Measurements from ENCODE around the gene MIPOL1. TPM values are rescaled to one million over a fixed set of nuclear protein-coding genes. Genes with fewer than 3 reads are reported as not detected.
"Not testable (repeated sequence)": the region's sequence is repeated elsewhere in the genome, so short reads cannot be mapped to it uniquely, and the experiment has no call there.

The MIPOL1 gene
- total RNA-seq, 2 donors from 2014 or later = 8.6 to 27.0 TPM

DNA sequence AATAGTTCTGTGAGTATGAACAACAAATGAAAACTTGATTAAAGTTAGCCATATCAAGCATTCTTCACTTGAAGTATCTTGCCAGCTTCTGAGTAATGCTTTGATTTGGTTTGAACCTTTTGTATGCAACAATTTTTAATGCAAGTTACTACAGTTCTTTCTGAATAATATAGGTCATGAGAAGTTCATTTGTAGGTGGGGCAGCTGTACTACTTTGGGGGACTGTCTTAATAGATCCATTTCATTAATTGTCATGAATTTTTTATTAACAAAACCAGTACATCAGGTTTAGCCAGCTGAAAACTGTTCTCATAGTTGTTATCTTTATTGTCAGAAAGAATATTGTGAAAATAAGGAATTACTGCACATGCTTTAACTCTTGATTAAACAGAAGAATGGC, 254.6 kb downstream of the MIPOL1 start:
- Histone ChIP-seq H3K27ac (no peak overlapping the region), H3K27me3 (no peaks in the 10 kb centered on the region), H3K4me3 (no peak overlapping the region), H3K9me3 (no peaks in the 10 kb centered on the region), H3K4me1 (peaks cover 7% of the 10 kb centered on the region), H3K36me3 (replicated peaks in 1 of 2; ENCODE audit: insufficient read depth in 1 of 2, low read depth in 2 of 2) (no peaks in the 10 kb centered on the region)
- no peak for DNase-seq
- TF ChIP-seq, protein P1, sequence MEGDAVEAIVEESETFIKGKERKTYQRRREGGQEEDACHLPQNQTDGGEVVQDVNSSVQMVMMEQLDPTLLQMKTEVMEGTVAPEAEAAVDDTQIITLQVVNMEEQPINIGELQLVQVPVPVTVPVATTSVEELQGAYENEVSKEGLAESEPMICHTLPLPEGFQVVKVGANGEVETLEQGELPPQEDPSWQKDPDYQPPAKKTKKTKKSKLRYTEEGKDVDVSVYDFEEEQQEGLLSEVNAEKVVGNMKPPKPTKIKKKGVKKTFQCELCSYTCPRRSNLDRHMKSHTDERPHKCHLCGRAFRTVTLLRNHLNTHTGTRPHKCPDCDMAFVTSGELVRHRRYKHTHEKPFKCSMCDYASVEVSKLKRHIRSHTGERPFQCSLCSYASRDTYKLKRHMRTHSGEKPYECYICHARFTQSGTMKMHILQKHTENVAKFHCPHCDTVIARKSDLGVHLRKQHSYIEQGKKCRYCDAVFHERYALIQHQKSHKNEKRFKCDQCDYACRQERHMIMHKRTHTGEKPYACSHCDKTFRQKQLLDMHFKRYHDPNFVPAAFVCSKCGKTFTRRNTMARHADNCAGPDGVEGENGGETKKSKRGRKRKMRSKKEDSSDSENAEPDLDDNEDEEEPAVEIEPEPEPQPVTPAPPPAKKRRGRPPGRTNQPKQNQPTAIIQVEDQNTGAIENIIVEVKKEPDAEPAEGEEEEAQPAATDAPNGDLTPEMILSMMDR (IDR thresholded peaks at IDR 0.05) = no peak
- TF ChIP-seq POLR2A (IDR thresholded peaks at IDR 0.05) = no peak
- ATAC-seq = no peak
- intact Hi-C loops (cut with DNase I) = no loop called here

DNA sequence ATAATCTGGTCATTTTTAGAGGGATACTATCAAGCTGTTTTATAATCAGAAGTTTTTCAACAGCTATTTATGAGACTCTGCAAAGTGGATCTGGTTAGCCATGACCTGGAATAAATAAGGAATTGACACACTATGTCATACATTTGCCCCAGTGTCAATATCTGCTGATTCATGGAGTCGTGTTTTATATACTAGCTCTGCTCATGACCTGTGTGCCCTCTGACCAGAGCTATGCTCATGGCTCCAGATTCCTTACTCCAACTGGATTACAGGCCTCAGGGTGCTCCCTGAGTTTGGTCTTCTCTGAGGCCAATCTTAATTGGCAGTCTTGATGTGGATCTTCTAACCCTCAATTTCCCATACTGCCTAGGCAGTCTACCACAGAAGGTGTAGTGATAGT, 256.2 kb downstream of the MIPOL1 start:
- Histone ChIP-seq H3K27ac (no peak overlapping the region), H3K36me3 (replicated peaks in 1 of 2; ENCODE audit: insufficient read depth in 1 of 2, low read depth in 2 of 2) (no peaks in the 10 kb centered on the region), H3K4me1 (peaks cover 7% of the 10 kb centered on the region), H3K9me3 (no peaks in the 10 kb centered on the region), H3K27me3 (no peaks in the 10 kb centered on the region), H3K4me3 (no peak overlapping the region)
- no peak for ATAC-seq
- 81 to 88% methylated on average over 1 of the region's 1 CpG for WGBS, 2 donors
- DNase-seq = no peak
- TF ChIP-seq, protein P1 (IDR thresholded peaks at IDR 0.05) = no peak
- TF ChIP-seq POLR2A (IDR thresholded peaks at IDR 0.05) = no peak
- intact Hi-C loops (cut with DNase I) = no loop called here

DNA sequence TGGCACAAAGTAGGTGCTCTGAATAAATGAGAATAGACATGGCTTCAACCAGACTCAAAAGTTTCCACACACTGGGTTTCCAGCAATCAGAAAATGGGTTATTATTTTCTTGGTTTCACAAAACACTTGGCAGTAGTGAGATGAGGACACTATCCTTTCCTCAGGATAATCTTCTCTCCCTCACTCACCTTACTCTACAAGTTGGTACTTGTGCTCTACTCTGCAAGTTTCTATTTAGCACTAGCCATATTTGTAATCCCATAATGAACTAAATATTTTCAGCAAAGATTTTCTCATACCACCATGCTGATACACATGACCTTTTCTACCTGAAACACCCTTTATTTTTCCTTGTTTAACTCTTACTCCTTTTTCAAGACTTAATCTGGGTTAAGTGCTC, 259.6 kb downstream of the MIPOL1 start:
- Histone ChIP-seq H3K27ac (no peak overlapping the region), H3K27me3 (no peaks in the 10 kb centered on the region), H3K9me3 (no peaks in the 10 kb centered on the region), H3K4me1 (peaks cover 5% of the 10 kb centered on the region), H3K36me3 (replicated peaks in 1 of 2; ENCODE audit: insufficient read depth in 1 of 2, low read depth in 2 of 2) (no peaks in the 10 kb centered on the region), H3K4me3 (no peak overlapping the region)
- intact Hi-C loops (cut with DNase I) = no loop called here
- DNase-seq (no peak), ATAC-seq (no peak)
- TF ChIP-seq POLR2A (IDR thresholded peaks at IDR 0.05) = no peak
- TF ChIP-seq, protein P1 (IDR thresholded peaks at IDR 0.05) = no peak

DNA sequence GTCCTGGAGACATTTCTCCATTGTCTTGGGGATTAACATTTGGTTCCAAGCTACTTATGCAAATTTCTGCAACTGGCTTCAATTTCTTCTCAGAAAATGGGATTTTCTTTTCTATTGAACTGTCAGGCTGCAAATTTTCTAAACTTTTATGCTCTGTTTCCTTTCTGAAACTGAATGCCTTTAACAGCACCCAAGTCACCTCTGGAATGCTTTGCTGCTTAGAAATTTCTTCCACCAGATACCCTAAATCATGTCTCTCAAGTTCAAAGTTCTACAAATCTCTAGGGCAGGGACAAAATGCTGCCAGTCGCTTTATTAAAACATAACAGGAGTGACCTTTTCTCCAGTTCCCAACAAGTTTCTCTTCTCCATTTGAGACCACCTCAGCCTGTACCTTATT, 264.7 kb downstream of the MIPOL1 start:
- H3K36me3 ChIP-seq (replicated peaks in 1 of 2; ENCODE audit: insufficient read depth in 1 of 2, low read depth in 2 of 2); H3K9me3 ChIP-seq; H3K27me3 ChIP-seq; H3K27ac ChIP-seq; ATAC-seq; DNase-seq; H3K4me3 ChIP-seq; intact Hi-C loops (cut with DNase I): not testable (repeated sequence)
- 96 to 100% methylated on average over 1 of the region's 1 CpG for WGBS, 2 donors
- H3K4me1 ChIP-seq = peaks cover 26% of the 10 kb centered on the region

DNA sequence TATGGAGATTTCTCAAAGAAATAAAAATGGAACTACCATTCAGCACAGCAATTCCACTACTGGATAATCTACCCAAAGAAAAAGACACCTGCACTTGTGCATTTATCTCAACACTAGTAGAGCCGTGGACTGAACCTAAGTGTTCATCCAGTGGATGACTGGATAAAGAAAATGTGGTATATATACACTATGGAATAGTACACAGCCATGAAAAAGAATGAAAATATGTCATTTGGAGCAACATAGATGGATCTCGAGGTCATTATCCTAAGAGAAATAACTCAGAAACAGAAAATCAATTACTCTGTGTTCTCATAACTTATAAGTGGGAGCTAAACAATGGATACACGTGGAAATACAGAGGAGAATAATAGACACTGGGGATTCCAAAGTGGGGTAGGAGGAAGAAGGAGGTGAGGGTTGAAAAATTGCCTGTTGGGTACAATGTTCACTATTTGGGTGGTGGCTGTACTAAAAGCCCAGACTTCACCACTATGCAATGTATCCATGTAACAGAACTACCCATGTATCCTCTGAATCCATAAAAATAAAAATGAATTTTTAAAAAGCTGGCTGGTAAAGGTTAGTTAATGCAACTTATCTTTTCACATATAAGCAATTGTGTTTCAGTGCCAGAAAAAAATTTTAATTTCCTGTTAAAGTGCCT, 266.6 kb downstream of the MIPOL1 start:
- TF ChIP-seq, protein P1 (IDR thresholded peaks at IDR 0.05) = no peak
- TF ChIP-seq POLR2A (IDR thresholded peaks at IDR 0.05) = no peak
- peaks cover 29% of the 10 kb centered on the region for H3K4me1 ChIP-seq
- H3K27me3 ChIP-seq = no peaks in the 10 kb centered on the region
- WGBS, 2 donors = 86 to 92% methylated on average over 3 of the region's 3 CpGs
- H3K9me3 ChIP-seq = no peaks in the 10 kb centered on the region
- DNase-seq = no peak
- no peak overlapping the region for H3K27ac ChIP-seq
- intact Hi-C loops (cut with DNase I) = no loop called here
- H3K36me3 ChIP-seq (replicated peaks in 1 of 2; ENCODE audit: insufficient read depth in 1 of 2, low read depth in 2 of 2) = no peaks in the 10 kb centered on the region
- no peak for ATAC-seq
- no peak overlapping the region for H3K4me3 ChIP-seq
